Measurements from ENCODE around the gene ZNF385B. TPM values are rescaled to one million over a fixed set of nuclear protein-coding genes. Genes with fewer than 3 reads are reported as not detected.

The ZNF385B gene
- total RNA-seq, 4 donors from 2014 or later, result 0.74 to 4.6 (median 0.82) TPM; not detected in 1

DNA sequence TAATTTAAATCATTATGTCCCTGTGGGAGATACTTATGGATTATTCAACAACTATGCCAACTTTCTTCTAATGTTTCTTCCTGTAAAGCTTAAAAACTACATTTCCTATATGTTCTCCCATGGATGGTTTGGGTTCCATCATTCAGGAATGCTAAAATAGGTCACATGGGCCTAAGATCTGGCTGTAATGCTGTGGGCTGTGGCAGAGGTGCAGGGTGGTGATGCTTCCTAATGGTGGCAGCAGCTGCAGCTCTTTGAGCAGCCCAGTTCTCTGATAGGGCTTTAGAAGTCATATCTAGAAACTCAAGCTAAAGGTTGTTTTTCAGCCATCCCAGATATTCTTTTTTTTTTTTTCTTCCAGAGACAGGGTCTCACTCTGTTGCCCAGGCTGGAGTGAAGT is 266.1 kb downstream of the ZNF385B start:
- no peak for DNase-seq (ENCODE audit: low spot score)
- ATAC-seq (ENCODE audit: low FRiP score), result no peak
- no peak for TF ChIP-seq CTCF (IDR thresholded peaks at IDR 0.05)

DNA sequence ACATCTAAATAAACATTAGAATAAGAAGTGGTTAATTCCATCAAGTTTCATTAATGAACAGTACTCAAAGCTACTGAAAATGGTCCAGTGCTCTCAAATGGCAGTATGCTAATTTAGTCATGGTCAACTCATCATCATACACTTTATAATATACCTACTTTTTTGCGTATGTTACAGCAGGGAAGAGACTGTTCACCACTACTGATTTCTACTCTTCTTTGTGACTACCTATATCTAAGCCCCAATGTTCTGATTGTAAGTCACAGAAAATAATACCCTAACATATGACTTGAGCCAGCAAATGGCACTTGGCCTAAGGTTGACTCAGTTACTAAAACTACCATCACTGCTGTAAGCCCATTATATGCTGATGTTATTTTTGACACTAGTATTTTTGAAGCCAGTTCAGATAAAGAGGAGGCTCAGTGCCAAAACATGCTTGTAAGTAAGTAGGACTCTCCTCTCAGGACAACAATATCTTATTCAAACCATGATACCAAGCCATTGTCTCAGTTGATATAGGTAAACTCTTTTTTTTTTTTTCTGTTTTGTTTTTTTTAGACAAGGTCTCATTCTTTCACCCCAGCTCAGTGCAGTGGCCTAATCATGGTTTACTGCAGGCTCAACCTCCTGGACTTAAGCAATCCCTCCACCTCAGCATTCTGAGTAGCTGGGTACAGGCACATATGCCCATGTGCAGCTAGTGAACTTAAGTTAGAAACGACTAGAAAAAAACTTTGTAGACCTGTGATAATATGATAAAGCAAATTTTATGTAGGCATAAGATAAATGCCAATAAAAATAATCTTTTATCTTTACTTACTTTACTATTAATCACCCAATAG is 266.9 kb downstream of the ZNF385B start:
- no peak for TF ChIP-seq CTCF (IDR thresholded peaks at IDR 0.05)
- DNase-seq (ENCODE audit: low spot score) (no peak), ATAC-seq (ENCODE audit: low FRiP score) (no peak)

DNA sequence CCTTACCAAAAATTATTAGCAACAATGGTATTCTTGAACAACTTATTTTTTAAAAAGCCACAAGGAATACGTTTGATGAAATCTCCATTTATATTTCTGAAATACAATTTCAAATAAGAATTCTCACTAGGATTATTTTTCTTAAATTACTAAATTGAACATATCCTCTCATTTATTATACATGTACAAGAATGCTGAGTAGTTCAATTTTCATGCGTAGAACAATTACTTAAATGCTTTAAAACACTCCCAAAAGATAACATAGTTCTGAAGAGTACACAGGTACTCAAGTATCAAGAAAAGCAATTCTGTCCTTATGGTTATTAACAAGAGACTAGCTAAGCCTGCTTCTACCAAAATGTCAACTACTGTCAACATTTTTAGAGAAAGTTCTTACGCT is 268.1 kb downstream of the ZNF385B start:
- DNase-seq (ENCODE audit: low spot score) (no peak), ATAC-seq (ENCODE audit: low FRiP score) (no peak)
- no peak for TF ChIP-seq CTCF (IDR thresholded peaks at IDR 0.05)

DNA sequence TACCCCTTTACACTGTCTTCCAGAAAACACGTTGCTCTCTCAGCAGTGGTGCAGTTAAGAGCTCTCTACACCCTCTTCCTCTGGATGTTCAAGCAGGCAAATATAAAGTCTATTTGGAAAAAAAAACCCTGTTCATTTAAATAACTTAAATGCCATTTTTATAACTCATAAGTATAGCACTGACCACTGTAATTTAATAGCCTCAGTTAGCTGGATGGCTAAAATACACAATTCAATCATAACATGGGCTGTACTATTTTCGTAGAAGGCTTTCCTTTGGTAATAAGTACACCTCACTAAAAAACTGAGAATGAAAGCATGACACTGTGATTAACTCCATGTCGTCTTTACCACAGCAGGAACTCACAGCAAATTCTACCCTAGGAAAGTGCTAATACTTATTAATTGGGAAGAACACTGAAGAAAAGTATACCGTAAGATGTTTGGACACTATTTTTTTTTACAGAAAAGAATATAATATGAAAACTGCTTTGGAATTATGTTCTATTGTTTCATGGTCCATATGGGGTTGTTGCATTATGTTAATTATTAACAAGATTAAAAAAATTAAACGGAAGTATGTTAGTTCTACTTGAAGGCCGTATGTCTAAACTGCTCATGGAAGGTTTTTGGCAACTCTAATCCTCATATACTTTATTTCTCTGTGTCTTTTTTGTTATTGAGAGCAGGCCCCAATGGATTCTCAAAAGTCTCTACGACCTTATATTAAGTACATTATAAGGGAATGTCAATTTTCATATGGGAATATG is 269.1 kb downstream of the ZNF385B start:
- TF ChIP-seq CTCF (IDR thresholded peaks at IDR 0.05), result no peak
- DNase-seq (ENCODE audit: low spot score) (no peak), ATAC-seq (ENCODE audit: low FRiP score) (no peak)

GRCh38 chr2:179591690-179592089 is 269.7 kb downstream of the ZNF385B start:
- ATAC-seq (ENCODE audit: low FRiP score), result no peak
- no peak for DNase-seq (ENCODE audit: low spot score)
- no peak for TF ChIP-seq CTCF (IDR thresholded peaks at IDR 0.05)

DNA sequence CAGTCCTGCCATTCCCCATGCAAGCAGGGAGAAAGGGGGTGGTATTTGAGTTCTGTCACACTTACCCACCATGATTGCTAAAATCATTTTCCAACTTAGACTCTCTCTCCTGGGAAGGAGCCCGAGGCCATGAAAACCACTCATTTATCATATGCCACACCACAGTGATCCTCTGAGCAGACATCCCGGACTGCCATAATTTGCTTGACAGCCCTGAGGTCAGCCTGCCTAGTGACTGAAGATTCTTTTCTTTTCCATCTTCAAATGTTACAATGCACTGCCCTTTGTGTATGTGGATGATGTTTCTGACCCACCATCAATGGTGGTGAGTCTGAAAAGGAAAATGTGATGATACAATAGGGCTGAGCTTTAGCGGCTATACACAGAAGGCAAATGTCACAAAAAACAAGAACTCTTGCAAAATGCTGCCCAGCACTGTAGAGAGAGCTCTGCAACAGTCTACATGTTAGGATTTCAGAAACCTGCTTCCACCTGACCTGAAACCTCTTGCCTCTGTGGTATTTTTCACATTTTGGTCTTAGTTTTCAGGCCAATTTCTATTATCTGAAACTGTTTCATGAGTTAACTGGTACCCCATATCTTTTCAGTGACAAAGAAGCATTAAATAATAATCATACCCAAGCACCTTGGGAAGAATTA is 272.8 kb downstream of the ZNF385B start:
- no peak for ATAC-seq (ENCODE audit: low FRiP score)
- DNase-seq (ENCODE audit: low spot score), result no peak
- TF ChIP-seq CTCF (IDR thresholded peaks at IDR 0.05), result no peak

All from omental fat pad (tissue), 4 donors.